ENCODE results near the gene LMBRD1.

DNA sequence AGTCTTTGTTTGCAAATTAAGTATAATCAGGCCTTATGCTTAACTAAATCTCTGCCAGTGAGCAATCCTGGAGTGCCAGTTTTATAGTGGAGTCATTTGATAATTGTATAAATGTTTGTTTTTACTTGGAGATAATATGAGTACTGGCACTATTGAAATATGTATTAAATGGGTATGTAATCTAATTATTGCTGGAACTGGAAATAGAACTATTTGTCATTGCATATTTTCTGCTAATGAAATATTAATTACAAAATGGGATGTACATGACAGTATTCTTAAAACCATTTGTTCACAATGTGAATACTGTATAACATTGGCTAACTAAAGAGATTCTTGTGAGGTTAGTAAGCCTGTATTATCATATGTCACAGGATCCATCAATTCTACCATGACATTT, 20.5 kb upstream of the LMBRD1 start:
- TF ChIP-seq, protein P1, sequence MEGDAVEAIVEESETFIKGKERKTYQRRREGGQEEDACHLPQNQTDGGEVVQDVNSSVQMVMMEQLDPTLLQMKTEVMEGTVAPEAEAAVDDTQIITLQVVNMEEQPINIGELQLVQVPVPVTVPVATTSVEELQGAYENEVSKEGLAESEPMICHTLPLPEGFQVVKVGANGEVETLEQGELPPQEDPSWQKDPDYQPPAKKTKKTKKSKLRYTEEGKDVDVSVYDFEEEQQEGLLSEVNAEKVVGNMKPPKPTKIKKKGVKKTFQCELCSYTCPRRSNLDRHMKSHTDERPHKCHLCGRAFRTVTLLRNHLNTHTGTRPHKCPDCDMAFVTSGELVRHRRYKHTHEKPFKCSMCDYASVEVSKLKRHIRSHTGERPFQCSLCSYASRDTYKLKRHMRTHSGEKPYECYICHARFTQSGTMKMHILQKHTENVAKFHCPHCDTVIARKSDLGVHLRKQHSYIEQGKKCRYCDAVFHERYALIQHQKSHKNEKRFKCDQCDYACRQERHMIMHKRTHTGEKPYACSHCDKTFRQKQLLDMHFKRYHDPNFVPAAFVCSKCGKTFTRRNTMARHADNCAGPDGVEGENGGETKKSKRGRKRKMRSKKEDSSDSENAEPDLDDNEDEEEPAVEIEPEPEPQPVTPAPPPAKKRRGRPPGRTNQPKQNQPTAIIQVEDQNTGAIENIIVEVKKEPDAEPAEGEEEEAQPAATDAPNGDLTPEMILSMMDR (IDR thresholded peaks at IDR 0.05) = no peak
- TF ChIP-seq HOXA7 (CRISPR knock-in tag; IDR thresholded peaks at IDR 0.05) = no peak
- TF ChIP-seq, protein P2, sequence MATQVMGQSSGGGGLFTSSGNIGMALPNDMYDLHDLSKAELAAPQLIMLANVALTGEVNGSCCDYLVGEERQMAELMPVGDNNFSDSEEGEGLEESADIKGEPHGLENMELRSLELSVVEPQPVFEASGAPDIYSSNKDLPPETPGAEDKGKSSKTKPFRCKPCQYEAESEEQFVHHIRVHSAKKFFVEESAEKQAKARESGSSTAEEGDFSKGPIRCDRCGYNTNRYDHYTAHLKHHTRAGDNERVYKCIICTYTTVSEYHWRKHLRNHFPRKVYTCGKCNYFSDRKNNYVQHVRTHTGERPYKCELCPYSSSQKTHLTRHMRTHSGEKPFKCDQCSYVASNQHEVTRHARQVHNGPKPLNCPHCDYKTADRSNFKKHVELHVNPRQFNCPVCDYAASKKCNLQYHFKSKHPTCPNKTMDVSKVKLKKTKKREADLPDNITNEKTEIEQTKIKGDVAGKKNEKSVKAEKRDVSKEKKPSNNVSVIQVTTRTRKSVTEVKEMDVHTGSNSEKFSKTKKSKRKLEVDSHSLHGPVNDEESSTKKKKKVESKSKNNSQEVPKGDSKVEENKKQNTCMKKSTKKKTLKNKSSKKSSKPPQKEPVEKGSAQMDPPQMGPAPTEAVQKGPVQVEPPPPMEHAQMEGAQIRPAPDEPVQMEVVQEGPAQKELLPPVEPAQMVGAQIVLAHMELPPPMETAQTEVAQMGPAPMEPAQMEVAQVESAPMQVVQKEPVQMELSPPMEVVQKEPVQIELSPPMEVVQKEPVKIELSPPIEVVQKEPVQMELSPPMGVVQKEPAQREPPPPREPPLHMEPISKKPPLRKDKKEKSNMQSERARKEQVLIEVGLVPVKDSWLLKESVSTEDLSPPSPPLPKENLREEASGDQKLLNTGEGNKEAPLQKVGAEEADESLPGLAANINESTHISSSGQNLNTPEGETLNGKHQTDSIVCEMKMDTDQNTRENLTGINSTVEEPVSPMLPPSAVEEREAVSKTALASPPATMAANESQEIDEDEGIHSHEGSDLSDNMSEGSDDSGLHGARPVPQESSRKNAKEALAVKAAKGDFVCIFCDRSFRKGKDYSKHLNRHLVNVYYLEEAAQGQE (IDR thresholded peaks at IDR 0.05) = no peak
- TF ChIP-seq, protein P3, sequence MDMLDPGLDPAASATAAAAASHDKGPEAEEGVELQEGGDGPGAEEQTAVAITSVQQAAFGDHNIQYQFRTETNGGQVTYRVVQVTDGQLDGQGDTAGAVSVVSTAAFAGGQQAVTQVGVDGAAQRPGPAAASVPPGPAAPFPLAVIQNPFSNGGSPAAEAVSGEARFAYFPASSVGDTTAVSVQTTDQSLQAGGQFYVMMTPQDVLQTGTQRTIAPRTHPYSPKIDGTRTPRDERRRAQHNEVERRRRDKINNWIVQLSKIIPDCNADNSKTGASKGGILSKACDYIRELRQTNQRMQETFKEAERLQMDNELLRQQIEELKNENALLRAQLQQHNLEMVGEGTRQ (IDR thresholded peaks at IDR 0.05) = no peak
- TF ChIP-seq, protein P4, sequence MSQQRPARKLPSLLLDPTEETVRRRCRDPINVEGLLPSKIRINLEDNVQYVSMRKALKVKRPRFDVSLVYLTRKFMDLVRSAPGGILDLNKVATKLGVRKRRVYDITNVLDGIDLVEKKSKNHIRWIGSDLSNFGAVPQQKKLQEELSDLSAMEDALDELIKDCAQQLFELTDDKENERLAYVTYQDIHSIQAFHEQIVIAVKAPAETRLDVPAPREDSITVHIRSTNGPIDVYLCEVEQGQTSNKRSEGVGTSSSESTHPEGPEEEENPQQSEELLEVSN (IDR thresholded peaks at IDR 0.05; ENCODE audit: borderline replicate concordance, low read depth) = no peak
